IPS-NIHi11 (cell line): Measurements from ENCODE around the gene ADCY1.
"Not testable (repeated sequence)": the region's sequence is repeated elsewhere in the genome, so short reads cannot be mapped to it uniquely, and the experiment has no call there.

Source experiments
- DNase-seq: peaks from one replicate; pipeline ENCODE4 v3.0.0; 2012; ENCODE audit warnings: mixed read lengths, low spot score

The ADCY1 gene

GRCh38 chr7:45573661-45574415, at the start of gene ADCY1:
Gene ADCY1, plus strand, starts transcription at chr7:45574368. Its CDS starts 176 bp downstream, at chr7:45574544.
- peak; percentile 93 for DNase-seq

GRCh38 chr7:45524445-45524844, 49.7 kb upstream of the ADCY1 start:
- no peak for DNase-seq

DNA sequence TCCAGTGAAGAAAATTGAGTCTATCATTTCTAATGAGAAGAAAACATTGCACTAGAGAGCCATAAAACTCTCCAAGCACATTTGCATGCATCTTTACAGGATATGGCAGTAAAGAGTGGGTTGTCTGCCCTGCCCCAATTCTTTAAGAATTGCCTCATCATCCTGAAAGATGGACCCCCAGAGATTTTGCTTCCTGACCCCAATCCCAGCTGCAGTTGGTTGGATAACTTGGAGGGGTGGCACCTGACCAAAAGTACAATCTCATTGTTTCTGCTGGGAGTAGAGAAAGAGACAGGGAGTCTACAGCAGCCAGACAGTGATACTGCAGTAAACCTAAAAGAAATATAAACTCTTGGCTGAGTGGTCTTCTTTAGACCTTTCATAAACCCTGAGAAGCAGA, 49.1 kb upstream of the ADCY1 start:
- DNase-seq = no peak

GRCh38 chr7:45543473-45543872, 30.7 kb upstream of the ADCY1 start:
- no peak for DNase-seq

GRCh38 chr7:45545105-45545710, 29.0 kb upstream of the ADCY1 start:
- DNase-seq = not testable (repeated sequence)

DNA sequence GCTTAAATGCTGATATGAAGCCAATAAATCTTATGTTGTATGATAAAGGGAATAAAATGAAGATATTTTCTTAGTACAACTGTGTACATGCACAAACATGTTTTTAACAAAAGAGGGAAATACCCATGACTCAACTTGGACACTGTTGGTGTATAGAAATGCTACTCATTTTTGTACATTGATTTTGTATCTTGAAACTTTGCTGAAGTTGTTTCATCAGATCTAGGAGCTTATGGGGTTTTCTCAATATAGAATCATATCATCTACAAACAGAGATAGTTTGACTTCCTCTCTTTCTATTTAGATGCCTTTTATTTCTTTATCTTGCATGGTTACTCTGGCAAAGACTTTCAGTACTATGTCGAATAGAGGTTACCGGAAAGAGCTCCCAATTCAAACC, 25.3 kb upstream of the ADCY1 start:
- not testable (repeated sequence) for DNase-seq

GRCh38 chr7:45563401-45563800, 10.8 kb upstream of the ADCY1 start:
- no peak for DNase-seq

- DNase-seq = no peak
Observed at GRCh38 chr7:45563941-45564461, 10.2 kb upstream of the ADCY1 start.

DNA sequence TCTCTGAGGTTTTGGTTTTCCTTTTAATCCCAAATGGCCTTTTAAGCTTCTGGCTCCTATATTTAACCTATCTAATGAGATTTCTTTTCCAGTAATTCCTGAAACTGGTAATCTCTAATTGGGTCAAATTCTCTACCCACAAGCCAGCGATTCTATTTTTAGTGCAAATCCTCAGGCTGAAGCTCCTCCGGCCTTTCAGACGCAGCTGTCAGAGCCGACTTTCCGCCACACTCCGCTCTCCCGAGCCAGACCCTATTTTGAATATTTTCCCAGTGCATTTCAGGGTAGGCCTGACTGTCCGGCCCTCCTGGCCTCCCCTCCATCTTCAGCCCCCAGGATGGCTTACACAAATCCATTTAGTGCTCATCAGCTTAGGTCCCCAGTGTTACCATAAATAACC, 9.7 kb upstream of the ADCY1 start:
- DNase-seq = no peak

DNA sequence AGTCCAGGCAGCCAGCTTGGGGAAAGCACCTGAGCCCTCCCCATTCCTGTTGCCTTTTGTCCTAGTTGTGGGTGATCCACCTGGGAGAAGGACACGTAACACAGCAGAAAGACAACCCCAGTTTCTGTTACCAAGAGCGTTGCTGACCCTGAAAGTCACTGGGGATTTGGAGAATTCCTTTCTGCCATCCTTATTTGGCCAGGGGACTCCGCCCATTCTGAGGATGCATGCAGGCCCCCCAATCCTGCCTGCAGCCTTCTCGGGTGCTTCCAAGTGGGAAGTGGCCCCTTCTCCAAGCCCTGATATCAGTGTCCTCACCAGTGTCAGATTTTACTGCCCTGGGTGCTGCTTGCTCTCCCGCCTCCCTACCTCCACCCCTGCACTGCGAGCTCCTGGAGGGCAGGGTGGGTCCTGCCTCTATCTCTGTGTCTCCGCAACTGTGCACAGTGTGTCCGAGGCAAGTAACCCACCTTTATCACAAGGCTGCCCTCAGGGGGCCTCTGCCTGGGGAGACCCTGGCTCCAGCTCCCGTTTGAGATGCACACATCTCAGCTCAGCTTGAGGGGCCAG, 9.2 kb upstream of the ADCY1 start:
- DNase-seq = no peak

DNA sequence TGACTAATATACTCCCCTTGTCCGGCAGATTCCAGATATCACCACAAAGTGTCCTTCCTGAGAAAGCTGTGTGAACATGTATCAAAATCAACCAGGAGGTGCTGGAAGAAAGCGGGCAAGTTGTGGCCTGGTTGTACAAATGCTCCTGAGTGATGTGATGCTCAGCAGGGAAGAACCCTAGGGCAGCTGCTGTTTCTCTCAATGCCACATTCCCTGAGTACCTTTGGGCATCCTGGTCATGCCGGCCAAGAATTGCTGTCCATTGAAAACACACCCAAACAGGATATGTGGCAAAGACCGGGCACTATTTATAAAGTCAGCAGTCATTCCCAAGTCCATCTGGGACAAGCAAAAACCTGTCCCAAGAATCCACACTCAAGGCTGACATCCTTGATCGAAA, 7.8 kb upstream of the ADCY1 start:
- DNase-seq = no peak

DNA sequence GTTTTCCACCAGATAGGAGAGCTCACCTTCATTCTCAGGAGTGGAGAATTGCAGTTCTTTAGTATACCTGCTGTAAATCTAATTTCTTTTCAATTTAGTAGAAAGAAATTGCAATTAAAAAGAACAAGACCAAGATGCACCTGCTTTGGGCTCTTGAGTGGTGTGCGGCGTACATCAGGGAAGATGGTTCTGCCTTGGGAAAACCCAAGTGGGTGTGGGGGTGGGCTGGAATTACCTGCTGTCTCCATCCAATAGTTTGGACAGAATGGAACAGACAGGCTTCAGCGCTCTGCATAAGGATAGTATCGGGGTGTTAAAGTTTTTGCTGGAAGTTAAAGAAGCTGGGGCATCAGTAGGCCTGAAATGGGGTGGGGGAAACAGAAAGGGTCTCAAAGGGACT, 7.2 kb upstream of the ADCY1 start:
- DNase-seq = no peak

GRCh38 chr7:45567713-45568112, 6.5 kb upstream of the ADCY1 start:
- DNase-seq = no peak

GRCh38 chr7:45568536-45569289, 5.5 kb upstream of the ADCY1 start:
- no peak for DNase-seq

DNA sequence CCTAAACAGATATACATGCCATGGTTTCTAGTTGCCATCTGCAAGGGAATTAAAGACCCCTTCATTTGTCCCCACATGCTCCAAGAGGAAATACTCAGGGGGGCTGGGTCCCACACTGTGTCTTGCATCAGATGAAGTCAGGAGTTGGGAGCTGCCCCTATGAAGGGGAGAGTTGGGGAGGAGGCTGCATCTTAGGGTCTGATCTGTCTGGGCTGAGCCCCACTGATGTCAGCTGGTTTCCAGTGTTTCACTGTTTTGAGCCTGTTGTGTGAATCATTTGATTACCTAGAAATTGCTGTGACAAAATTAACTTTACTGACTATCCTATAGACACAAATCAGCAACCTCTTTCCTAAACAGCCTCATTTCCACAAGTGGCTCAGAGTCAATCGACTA, 4.9 kb upstream of the ADCY1 start:
- no peak for DNase-seq

DNA sequence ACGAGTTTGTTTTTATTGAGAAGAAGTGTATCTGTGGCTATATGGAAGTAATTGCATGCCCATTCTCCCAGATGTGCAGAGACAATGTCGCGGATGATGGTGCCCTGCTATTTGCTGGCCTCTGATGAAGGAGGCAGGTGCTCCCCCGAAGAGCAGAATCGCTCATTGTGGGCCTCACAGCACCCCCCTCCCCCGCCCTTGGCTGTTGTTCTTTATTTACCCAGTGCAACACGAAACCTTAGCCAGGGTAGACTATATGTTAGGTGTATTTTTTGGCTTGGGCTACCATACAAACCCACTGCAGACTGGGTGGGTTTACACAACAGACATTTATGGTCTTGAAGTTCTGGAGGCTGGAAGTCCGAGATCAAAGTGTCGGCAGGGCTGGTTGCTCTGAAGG, 3.4 kb upstream of the ADCY1 start:
- DNase-seq = no peak

GRCh38 chr7:45573204-45573603, 964 bp upstream of the ADCY1 start:
- DNase-seq = no peak

DNA sequence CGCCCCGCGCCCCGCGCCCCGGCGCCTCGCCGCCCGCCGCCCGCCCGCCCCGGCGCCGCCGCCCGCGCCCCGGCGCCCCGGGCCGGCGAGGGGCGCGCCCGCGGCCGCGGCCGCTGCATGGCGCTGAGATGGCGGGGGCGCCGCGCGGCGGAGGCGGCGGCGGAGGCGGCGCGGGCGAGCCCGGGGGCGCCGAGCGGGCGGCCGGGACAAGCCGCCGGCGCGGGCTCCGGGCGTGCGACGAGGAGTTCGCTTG, 174 bp downstream of the ADCY1 start:
- no peak for DNase-seq

DNA sequence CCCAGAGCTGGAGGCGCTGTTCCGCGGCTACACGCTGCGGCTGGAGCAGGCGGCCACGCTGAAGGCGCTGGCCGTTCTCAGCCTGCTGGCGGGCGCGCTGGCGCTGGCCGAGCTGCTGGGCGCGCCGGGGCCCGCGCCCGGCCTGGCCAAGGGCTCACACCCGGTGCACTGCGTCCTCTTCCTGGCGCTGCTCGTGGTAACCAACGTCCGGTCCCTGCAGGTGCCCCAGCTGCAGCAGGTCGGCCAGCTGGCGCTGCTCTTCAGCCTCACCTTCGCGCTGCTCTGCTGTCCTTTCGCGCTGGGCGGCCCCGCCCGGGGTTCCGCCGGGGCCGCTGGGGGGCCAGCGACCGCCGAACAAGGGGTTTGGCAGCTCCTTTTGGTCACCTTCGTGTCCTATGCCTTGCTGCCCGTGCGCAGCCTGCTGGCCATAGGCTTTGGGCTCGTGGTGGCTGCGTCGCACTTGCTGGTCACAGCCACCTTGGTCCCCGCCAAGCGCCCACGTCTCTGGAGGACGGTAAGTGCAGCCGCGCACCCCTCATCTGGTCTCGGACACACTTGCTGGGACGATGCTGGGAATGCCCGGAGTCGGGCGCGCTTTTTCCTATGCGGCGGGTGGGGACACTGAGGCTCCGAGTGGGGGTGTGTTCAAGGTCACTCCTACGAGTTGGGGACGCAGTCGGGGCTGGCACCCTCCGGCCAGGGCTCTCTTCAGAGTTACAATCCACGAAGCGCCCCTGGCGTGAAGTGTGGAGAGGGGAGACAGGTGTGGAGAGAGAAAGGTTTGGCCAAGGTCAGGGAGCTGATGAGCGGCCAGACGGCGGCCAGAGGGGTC, 717 bp downstream of the ADCY1 start:
- DNase-seq = peak; percentile 91

DNA sequence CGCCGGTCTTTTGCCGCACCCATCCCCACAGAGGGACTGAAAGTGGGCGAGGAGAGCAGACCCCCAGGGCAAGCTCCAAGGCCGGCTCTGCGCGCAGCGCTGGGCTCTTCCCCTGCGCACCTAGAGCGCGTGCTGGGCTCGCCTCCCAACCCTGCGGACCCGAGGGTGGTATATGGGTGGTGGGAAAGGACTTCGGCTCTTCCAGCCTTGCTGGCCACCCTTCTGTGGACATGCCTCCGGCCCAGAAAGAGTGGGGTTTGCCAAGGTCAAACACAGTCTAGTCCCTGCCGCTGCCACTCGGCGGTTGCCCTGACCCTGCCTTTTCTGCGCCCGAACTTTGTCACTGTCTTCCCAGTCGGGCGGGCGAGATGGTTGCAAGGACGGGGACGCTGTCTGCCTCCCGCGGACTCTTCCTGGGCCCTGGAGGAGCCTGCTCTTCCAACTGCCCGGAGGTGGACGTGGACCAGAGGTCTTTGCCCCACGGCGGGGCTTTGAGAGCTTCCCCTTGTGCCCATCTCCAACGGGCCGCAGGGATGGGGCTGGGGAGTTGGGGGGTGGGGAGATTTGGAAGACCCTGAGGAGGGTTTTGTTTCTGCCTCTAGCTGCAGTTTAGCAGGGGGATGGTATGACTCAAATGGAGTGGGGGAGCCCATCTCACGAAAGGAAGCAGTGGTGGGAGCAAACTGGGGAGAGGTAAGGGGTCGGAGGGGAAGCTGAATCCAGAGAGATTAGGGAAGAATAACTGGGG, 1.5 kb downstream of the ADCY1 start:
- DNase-seq = no peak

- no peak for DNase-seq
Observed at GRCh38 chr7:45576249-45576929, 2.2 kb downstream of the ADCY1 start.
